HG02884 (cell line): ENCODE results near the gene ELF3.
"Not testable (repeated sequence)": the region's sequence is repeated elsewhere in the genome, so short reads cannot be mapped to it uniquely, and the experiment has no call there.

Experiments used
- ATAC-seq: cut with Tn5 transposase; IDR thresholded peaks from one replicate; pipeline ENCODE4 v1.9.1; 2021; ENCODE audit warnings: mild to moderate bottlenecking, moderate library complexity; ENCODE audit not compliant: unreplicated experiment

The ELF3 gene

GRCh38 chr1:202007805-202008489 lies 2.4 kb upstream of the ELF3 start:
- no peak for ATAC-seq

GRCh38 chr1:202009326-202010179 lies 834 bp upstream of the ELF3 start:
- ATAC-seq: no peak

- ATAC-seq: no peak
Observed at GRCh38 chr1:202011994-202012393, 1.6 kb downstream of the ELF3 start.

- ATAC-seq: no peak
Observed at GRCh38 chr1:202012544-202013478, 2.4 kb downstream of the ELF3 start.

GRCh38 chr1:202013603-202014002 lies 3.2 kb downstream of the ELF3 start:
- no peak for ATAC-seq

DNA sequence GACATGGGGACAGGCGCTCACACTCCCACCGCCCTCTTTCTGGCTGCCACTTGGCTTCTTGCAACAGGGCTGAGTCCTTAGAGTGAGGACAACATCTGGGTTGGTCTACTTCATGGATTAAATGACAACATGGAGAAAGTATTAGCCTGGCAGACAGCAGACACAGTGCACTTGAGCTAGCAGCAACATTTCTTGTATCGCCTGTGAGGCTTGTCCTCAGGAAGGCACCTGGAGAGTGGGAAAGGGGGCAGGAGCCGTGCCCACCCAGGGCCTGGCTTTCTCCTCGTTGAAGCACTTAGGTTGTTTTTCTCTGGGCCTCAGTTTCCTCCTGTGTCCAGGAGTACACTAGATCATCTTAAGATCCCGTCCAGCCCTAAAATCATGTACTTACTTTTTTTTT lies 3.7 kb downstream of the ELF3 start:
- no peak for ATAC-seq

GRCh38 chr1:202014915-202015661 lies 4.7 kb downstream of the ELF3 start:
- ATAC-seq: no peak

DNA sequence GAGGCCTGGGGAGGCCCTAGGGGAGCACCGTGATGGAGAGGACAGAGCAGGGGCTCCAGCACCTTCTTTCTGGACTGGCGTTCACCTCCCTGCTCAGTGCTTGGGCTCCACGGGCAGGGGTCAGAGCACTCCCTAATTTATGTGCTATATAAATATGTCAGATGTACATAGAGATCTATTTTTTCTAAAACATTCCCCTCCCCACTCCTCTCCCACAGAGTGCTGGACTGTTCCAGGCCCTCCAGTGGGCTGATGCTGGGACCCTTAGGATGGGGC lies 5.2 kb downstream of the ELF3 start:
- ATAC-seq: no peak

- no peak for ATAC-seq
Observed at GRCh38 chr1:202016022-202016810, 5.8 kb downstream of the ELF3 start.

DNA sequence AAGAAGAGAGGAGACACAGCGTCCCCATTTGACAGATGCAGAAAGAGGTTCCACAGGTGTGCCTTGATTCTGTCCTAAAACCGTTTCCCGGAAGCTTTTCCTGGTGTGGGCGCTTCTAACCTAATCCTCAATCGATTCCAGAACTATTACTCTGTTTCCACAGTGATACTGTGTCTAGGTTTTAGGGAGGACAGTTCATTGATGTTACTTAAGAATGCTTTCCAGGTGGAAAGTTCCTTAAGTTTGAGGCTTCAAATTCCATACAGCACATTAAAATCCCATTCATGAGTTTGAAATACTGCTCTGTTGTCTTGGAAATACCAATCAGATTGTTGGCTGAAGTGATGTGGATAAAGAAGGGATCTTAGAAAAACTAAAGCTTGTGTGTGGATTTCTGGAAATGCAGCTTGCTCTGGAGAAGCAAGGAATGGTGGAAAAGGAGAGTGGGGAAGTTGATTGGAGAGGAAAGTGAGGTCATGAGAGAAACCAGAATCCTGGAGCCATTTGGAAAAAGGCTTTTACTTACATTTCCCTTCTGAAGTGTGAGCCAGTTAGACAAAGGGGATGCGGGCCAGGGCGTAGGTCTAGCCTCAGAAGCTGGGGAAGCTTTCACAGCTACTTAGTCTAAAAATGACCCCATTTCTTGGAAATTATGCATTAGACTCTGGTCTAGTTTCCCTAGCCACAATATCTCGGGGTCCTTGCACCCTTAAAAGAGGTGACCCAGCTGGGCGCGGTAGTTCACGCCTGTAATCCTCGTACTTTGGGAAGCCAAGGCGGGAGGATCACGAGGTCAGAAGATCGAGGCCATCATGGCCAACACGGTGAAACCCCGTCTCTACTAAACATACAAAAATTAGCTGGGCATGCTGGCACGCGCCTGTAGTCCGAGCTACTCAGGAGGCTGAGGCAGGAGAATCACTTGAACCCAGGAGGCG lies 6.7 kb downstream of the ELF3 start:
- ATAC-seq: no peak

DNA sequence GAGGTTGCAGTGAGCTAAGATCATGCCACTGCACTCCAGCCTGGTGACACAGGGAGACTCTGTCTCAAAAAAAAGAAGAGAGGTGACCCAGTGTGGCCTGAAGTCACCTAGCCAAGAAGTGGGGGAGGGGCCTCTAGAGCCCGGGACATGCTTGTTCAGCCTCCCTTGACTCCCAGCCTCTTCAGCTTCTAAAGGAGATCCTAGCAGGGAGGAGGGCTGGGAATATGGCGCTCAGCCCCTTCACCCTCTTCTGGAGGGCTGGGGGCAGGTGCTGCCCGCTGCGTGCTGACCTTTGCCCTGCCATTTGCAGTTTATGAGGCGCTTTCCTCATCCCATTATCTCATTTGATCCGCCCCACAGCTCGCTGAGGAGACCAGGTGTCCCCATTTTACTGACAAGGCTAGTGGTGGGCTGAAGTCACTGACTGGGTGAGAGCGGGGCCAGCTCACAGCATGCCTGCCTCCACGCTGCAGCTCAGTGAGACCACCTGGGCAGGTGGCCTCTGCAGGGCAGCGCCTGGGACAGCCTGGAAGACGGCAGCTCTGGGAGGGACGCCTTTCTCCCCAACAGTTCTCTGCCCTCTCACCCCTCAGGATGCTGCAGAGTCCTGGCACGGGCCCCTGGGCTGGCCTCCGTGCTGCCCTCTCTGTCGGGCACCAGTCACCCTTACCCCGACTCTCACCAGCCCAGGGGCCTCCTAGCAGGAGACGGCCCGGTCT lies 7.5 kb downstream of the ELF3 start:
- no peak for ATAC-seq

- ATAC-seq: no peak
Observed at GRCh38 chr1:202018468-202019234, 8.3 kb downstream of the ELF3 start.

GRCh38 chr1:202019235-202019558 lies 8.8 kb downstream of the ELF3 start:
- not testable (repeated sequence) for ATAC-seq

DNA sequence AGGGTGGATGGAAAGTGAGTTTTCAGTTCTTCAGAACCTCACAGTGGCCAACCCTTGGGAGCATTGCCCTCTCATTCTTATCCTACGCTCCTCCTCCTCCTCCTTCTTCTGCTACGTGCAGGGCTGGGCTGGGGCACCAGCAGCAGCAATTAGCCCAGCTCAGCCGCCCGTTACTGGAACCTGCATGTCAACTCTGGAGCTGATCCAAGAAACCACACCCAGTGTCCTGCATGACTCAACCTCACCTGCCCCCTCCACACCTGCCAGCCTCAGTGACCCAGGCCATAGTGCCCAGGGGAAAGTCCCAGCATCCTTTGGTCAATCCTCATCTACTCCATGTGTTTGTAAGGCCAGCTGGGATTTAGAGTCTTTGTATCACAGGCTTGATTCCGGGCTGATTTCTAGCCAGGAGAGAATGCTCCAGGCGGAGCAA lies 12.6 kb downstream of the ELF3 start:
- ATAC-seq: no peak

DNA sequence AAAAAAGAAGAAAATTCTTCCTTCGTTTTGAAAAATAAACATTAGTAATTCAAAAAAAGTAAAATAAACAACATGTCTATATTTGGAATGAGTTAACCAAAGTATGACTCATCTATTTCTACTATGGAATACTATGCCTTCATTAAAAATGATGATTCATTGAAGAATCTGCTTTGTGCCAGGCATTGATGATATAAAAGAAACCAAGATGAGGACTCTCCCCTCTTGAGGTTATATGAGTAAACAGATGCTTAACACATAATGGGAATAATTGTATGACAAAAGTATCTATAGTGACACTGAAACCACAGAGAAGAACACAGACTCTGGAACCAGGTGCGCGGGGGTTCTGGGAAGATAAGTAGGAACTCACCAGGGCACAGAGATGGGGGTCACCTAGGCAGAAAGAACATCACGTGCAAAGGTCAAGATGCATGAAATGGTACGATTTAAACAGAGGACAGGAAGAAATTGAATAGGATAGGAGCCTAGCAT lies 18.8 kb downstream of the ELF3 start:
- no peak for ATAC-seq

DNA sequence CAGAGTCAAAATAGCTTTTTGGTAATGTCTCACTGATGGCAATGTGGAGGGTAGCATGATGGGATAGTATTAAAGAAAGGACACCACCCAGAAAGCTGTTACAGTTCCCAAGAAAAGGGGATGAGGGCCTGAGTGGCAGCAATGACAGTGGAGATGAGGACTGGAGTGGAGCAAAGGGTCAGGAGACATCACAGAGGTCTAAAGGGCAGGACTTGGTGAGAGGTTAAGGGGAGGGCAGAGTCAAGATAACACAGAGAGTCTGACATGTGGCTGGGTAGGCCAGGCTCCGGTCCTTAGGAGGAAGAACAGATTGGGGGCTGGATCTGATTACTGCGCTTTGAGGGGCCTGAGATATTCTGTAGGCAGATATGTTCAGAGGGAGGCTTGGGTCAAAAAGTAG lies 19.3 kb downstream of the ELF3 start:
- no peak for ATAC-seq

DNA sequence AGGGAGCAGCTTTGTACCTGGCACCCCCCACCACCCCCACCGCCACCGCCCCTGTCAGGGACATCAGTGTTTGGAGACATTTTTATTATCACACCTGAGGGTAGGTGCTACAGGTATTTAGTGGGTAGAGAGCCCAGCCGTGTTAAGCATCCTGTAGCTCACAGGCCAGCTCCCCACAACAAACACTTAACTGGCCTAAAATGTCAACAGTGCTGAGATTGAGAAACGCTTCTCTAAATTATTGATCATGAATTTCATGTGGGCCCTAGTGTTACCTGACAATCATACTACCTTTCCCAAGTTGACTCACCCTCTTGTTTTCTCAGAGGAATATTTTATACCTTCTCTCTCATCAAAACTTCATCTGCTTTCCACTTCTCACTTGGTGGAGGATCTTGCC lies 21.4 kb downstream of the ELF3 start:
- no peak for ATAC-seq
